ENCODE measurements around the gene STAG1.
"Not testable (repeated sequence)": the region's sequence is repeated elsewhere in the genome, so short reads cannot be mapped to it uniquely, and the experiment has no call there.

STAG1 gene

GRCh38 chr3:136485777-136486176 lies 266.4 kb downstream of the STAG1 start:
- DNase-seq = no peak

GRCh38 chr3:136476280-136476679 lies 275.9 kb downstream of the STAG1 start:
- no peak for DNase-seq

GRCh38 chr3:136474876-136475275 lies 277.3 kb downstream of the STAG1 start:
- not testable (repeated sequence) for DNase-seq

GRCh38 chr3:136473716-136474326 lies 278.4 kb downstream of the STAG1 start:
- no peak for DNase-seq

- no peak for DNase-seq
Observed at GRCh38 chr3:136465296-136465695, 286.9 kb downstream of the STAG1 start.

- no peak for DNase-seq
Observed at GRCh38 chr3:136464502-136464901, 287.7 kb downstream of the STAG1 start.

GRCh38 chr3:136463170-136463569 lies 289.0 kb downstream of the STAG1 start:
- no peak for DNase-seq

GRCh38 chr3:136457793-136458192 lies 294.4 kb downstream of the STAG1 start:
- no peak for DNase-seq

GRCh38 chr3:136456196-136456595 lies 296.0 kb downstream of the STAG1 start:
- DNase-seq = no peak

GRCh38 chr3:136444581-136444980 lies 307.6 kb downstream of the STAG1 start:
- DNase-seq = no peak

- DNase-seq = no peak
Observed at GRCh38 chr3:136437043-136437442, 315.1 kb downstream of the STAG1 start.

GRCh38 chr3:136434429-136434828 lies 317.7 kb downstream of the STAG1 start:
- DNase-seq = no peak

- DNase-seq = no peak
Observed at GRCh38 chr3:136432685-136433084, 319.5 kb downstream of the STAG1 start.

- no peak for DNase-seq
Observed at GRCh38 chr3:136428167-136428566, 324.0 kb downstream of the STAG1 start.

GRCh38 chr3:136427236-136427635 lies 324.9 kb downstream of the STAG1 start:
- no peak for DNase-seq

GRCh38 chr3:136414476-136414875 lies 337.7 kb downstream of the STAG1 start:
- DNase-seq = no peak

- no peak for DNase-seq
Observed at GRCh38 chr3:136412307-136412706, 339.9 kb downstream of the STAG1 start.

GRCh38 chr3:136409549-136409948 lies 342.6 kb downstream of the STAG1 start:
- no peak for DNase-seq

- DNase-seq = no peak
Observed at GRCh38 chr3:136404056-136404455, 348.1 kb downstream of the STAG1 start.

GRCh38 chr3:136396916-136397315 lies 355.3 kb downstream of the STAG1 start:
- DNase-seq = no peak

- no peak for DNase-seq
Observed at GRCh38 chr3:136390574-136390973, 361.6 kb downstream of the STAG1 start.

- no peak for DNase-seq
Observed at GRCh38 chr3:136387031-136387430, 365.1 kb downstream of the STAG1 start.

- no peak for DNase-seq
Observed at GRCh38 chr3:136385457-136385856, 366.7 kb downstream of the STAG1 start.

GRCh38 chr3:136381051-136381450 lies 371.1 kb downstream of the STAG1 start:
- DNase-seq = no peak

- no peak for DNase-seq
Observed at GRCh38 chr3:136380530-136380929, 371.6 kb downstream of the STAG1 start.
